Activated naive CD4-positive, alpha-beta T cell (primary cell): ENCODE measurements around the gene TPTE.
"Not testable (repeated sequence)": the region's sequence is repeated elsewhere in the genome, so short reads cannot be mapped to it uniquely, and the experiment has no call there.

Source experiments
- DNase-seq, 4 experiments: peaks; one replicate each; lab custom pipeline; 2025; lab: John Stamatoyannopoulos, UW

TPTE gene

GRCh38 chr21:10521091-10521598 is at the start of gene TPTE:
TSS of gene TPTE (plus strand) at chr21:10521583. CDS start at chr21:10538724, 17,141 bp downstream.
- peak in 1 of 4 experiments; percentile 3 for DNase-seq

DNA sequence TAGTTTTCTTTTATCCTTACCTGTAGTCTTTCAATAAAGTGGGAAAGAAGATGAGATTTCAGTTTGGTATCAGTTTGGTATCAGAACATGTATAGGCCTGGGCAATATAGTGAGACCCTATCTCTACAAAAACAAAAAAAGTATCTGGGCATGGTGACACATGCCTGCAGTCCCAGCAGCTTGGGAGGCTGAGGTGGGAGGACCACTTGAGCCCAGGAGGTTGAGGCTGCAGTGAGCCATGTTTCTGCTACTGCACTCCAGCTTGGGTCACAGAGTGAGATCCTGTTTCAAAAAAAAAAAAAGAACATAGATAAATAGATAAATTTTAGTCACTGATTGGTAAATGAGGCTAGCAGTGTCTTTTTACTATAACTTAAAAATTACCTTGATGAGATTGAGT is 49.4 kb upstream of the TPTE start:
- not testable (repeated sequence) for DNase-seq

DNA sequence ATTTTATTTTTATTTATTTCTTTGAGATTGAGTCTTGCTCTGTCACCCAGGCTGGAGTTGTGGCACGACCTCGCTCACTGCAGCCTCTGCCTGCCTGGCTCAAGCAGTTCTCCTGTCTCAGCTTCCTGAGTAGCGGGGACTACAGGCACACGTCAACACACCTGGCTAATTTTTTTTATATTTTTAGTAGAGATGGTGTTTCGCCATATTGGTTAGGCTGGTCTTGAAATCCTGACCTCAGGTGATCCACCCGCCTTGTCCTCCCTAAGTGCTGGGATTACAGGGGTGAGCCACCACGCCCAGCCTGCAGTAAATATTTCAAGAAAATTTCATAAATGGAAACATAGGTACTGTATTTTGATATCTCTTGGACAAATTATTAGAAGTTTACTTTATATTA is 43.6 kb upstream of the TPTE start:
- DNase-seq = not testable (repeated sequence)

GRCh38 chr21:10479875-10480274 is 41.5 kb upstream of the TPTE start:
- DNase-seq = not testable (repeated sequence)

DNA sequence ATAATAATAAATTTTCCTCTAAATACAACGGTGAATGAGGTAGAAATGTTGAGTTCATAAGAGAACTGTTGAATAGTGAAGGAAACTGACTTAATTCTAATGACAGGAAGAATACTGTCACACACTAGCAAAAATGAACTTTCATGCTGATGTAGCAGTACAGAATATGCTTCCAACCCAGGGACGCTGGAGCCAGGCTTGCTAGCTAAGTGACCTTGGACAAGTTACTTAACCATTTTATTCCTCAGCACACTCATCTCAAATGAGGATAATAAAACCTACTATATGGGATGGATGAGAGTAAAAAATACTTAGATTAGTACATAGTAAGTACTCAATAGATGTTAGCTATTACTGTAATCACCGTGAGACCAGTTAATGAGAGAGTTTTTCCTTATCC is 36.5 kb upstream of the TPTE start:
- not testable (repeated sequence) for DNase-seq

GRCh38 chr21:10490453-10490852 is 30.9 kb upstream of the TPTE start:
- DNase-seq = not testable (repeated sequence)

- no peak for DNase-seq
Measured at GRCh38 chr21:10511116-10511515, 10.3 kb upstream of the TPTE start.

DNA sequence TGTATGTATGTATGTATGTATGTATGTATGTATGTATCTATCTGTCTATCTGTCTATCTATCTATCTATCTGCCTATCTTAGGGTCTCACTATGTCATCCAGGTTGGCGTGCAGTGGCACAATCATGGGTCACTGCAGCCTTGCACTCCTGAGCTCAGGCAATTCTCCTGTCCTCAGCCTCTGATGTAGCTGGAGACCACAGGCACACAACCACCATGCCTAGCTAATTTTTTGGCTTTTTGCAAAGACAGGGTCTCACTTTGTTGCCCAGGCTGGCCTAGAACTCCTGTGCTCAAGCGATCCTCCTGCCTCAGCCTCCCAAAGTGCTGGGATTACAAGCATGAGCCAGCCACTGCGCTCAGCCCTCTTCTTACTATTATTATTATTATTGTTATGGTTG is 4.5 kb upstream of the TPTE start:
- DNase-seq = not testable (repeated sequence)

- not testable (repeated sequence) for DNase-seq
Measured at GRCh38 chr21:10517904-10518303, 3.5 kb upstream of the TPTE start.

DNA sequence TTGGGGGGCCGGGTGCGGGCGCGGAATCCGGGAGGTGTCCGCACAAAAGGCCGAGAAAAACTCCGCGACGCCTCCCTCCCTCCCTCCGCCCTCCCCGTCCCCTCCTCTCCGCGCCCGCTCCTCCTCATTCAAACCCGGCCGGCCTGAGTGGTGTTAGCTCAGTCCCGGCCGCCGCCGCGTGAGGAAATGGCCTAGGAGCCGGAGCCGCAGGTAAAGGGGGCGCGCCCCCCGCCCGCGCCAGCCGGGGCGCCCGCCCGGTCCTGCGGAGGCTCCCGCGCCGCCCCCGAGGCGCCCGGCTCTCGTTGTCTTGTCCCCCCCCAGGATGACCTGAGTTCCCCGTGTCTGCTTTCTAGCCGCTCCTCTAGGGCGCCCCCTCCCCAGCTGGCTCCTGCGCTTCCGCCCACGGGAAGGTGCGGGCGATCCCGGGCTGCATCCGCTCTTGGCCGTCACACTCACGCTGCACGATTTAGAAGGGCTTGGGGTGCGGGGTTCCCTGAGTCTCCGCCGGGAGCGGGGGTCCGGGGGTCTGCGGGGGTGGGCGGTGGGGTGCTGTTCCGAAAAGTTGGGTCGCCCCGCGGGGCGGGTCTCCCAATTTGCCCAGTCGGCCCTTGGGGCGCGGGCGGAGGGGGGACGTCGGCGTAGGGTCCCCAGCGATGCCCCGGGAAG is 585 bp downstream of the TPTE start:
- DNase-seq = not testable (repeated sequence)

DNA sequence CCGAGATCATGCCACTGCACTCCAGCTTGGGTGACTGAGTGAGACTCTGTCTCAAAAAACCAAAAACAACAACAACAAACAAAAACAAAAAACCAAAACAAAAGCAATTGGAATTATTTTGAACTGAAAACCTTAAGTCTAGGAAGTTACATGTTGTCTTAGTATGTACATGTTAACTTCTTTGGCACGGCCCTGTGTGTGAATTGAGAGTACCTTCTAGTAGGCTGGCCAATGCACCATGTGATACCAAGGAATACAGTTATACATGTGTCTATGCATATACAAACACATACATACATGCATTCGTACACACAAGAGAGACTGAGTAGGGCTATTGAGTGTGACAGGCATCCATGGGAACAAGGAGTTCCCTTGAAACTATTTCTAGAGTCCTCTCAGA is 18.6 kb downstream of the TPTE start:
- no peak for DNase-seq

DNA sequence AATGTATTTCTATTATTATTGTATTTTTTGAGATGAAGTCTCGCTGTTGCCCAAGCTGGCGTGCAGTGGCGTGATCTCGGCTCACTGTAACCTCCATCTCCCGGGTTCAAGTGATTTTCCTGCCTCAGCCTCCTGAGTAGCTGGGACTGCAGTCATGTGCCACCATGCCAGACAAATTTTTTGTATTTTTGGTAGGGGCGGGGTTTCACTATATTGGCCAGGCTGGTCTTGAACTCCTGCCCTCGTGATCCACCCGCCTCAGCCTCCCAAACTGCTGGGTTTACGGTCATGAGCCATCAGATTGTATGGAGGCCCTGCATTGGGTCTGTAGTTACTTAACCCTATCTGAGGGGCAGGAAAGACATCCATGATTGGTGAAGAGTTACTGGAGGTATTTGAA is 23.0 kb downstream of the TPTE start:
- not testable (repeated sequence) for DNase-seq

DNA sequence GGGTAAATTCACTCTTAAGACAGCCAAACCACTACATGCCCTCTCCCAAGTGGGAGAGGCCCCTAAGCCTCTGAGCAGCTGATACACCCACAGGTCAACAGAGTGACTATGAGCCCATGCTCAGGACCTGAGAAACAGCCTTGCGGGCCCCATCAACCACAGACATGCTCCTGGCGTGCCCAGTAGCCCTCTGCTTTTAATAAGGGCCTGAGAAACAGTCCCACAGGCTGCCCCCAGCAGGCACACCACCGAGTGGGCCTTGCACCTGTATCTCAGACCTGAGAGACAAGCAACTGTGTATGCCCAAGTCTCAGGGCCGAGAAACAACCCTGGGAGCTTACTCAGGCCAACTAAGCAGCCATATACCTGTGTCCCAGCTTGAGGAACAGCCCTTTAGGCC is 26.5 kb downstream of the TPTE start:
- DNase-seq = not testable (repeated sequence)

DNA sequence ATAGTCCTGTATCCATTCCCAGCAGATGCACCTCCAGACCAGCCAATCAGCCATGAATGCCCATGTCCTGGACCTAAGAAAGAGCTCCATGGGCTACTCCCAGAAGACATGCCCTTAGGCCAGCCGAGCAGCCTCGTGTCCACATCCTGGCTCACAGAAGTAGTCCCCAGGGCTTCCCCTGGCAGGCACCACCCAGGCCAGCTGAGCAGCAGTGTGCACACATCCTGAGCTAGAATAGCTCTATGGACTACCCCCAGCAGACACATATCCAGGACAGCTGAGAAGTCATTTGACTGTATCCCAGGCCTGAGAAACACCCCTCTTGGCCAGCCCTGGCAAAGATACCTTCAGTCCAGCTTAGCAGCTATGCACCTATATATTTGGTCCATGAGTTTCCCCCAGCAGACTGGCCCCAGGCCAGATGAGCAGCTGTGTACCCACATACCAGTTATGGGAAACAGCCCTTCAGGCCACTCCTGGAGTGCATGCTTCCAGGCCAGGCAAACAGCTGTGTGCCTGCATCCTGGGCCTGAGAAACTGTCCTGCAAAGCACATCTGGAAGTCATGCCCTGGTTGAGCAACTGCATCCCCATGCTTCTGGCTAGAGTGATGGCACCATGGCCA is 27.1 kb downstream of the TPTE start:
- DNase-seq = not testable (repeated sequence)

- not testable (repeated sequence) for DNase-seq
Measured at GRCh38 chr21:10570803-10571202, 49.4 kb downstream of the TPTE start.

DNA sequence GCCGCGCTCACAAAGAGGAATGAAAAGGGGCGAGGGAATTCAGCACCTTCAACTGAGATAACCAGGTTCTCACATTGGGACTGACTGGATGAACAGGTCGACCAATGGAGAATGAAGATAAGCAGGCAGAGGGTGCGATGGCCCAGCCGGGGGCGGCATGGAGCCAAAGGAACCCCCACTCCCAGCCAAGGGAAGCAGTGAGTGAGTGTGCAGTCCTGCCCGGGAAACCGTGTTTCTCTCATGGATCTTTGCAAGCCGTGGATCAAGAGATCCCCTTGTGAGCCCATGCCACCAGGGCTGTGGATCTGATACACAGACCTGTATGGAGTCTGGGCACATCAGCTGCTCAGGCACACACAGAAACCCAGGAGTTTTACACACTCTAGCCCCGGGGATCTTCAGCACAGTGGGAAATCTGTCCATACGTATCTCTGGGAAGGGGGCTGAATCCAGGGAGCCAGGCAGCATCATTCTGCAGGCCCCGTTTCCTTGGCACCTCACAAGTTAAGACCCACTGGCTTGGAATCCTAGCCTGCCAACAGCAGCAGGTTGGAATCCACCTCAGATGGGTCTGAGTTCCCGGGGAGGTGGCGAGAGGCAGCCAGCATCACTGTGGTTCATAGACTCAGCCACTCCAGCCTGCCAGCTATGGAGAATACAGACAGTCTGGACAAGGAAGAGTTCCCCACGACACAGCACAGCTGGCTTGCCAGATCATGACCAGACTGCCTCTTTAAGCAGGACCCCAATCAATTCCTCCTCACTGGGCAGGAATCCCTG is 53.3 kb downstream of the TPTE start:
- DNase-seq = not testable (repeated sequence)

GRCh38 chr21:10575311-10575667 is 53.9 kb downstream of the TPTE start:
- no peak for DNase-seq

DNA sequence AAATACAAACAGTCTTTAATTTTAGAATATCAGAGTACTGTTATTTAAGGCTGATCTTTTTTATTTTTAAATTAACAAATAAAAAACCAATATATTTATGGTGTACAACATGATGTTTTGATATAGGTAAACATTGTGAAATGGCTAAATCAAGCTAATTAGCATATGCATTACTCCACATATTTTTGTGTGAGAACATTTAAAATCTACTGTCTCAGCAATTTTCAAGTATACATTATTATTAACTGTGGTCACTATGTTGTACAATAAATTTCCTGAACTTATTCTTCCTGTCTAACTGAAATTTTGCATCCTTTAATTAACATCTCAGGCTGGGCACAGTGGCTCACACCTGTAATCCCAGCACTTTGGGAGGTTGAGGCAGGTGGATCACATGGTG is 57.5 kb downstream of the TPTE start:
- not testable (repeated sequence) for DNase-seq

- DNase-seq = not testable (repeated sequence)
Measured at GRCh38 chr21:10589115-10589514, 67.7 kb downstream of the TPTE start.

- DNase-seq = not testable (repeated sequence)
Measured at GRCh38 chr21:10607074-10607473, 85.7 kb downstream of the TPTE start.

DNA sequence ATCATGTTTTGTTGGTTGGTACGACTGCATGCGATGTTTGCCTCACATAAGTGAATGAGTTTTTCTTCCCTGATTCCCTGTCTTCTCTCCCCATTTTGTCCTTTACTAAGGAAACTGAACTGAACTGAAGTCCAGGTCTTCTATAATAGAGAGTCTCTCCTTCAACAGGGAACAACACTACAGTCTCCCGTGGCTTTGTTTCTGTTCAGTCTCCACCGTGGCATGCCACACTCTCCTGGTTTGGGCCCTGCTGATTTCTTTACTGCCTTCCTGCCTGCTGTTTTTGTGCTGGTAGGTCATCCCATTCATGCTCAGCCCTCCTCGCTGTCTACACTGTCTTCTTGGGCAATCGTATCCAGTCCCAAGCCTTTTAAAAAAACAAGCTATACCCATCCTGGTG is 92.9 kb downstream of the TPTE start:
- not testable (repeated sequence) for DNase-seq

- not testable (repeated sequence) for DNase-seq
Measured at GRCh38 chr21:10616061-10616460, 94.7 kb downstream of the TPTE start.

DNA sequence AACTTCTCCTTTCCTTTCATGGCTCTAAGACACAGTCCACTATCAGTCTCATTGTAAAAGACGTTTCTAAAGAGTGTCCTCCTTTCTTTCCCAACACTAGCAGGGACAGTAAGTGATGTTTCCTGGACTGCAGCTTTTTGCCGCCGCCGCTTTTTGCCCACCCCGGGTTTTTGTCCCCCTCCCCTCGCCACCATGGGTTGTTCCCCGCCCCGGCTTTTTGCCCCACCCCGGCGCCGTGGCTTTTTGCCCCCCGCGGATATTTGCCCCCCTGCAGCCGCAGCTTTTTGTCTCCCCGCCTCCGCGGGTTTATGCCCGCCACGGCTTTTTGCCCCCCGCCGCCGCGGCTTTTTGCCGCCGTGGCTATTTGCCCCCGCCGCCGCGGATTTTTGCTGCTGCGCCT is 95.2 kb downstream of the TPTE start:
- no peak for DNase-seq
